ENCODE measurements around the gene TANC1. TPM values are rescaled to one million over a fixed set of nuclear protein-coding genes. Genes with fewer than 3 reads are reported as not detected.

Gene TANC1
- 8.9 TPM for total RNA-seq

DNA sequence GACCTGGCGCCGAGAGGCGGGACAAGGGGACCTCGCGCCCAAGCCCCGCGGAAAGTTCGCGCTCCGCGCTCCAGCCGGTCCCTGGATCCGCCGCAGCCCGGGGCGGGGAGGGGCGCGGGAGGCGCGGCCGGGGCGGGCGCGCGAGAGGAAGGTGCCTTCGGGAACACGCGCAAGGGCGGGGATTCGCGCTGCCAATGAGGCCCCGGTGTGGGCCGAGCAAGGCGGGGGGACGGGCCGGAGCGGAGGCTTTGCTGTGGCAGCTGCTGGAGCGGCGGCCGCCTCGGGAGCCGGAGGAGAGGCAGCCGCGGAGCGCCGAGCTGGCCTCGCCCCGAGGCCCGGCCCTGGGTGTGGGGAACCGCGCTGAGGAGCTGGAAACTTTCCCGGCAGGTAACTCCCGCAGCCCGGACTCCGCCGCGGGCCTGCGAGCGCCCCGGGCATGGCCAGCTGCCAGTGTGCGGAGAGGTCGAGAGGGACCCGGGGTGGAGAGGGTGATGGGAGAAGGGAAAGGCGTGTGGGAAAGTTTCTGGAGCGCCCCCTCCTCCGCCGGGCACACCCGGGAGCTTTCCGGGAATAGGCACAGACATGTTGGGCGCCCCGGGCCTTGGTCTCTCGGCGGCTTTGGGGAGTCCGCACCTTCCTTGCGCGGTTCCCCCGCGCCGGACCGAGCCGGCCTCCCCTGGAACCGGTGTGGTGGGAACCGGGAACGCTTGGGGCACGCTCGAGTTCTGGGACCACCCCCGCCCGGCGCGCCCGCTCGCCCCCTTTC is at the start of gene TANC1:
Gene TANC1 (plus strand): TSS at position 245 of the 766 bp plus-strand sequence. CDS start 97,271 bp downstream, outside the sequence.
- peak; percentile 82 for DNase-seq

DNA sequence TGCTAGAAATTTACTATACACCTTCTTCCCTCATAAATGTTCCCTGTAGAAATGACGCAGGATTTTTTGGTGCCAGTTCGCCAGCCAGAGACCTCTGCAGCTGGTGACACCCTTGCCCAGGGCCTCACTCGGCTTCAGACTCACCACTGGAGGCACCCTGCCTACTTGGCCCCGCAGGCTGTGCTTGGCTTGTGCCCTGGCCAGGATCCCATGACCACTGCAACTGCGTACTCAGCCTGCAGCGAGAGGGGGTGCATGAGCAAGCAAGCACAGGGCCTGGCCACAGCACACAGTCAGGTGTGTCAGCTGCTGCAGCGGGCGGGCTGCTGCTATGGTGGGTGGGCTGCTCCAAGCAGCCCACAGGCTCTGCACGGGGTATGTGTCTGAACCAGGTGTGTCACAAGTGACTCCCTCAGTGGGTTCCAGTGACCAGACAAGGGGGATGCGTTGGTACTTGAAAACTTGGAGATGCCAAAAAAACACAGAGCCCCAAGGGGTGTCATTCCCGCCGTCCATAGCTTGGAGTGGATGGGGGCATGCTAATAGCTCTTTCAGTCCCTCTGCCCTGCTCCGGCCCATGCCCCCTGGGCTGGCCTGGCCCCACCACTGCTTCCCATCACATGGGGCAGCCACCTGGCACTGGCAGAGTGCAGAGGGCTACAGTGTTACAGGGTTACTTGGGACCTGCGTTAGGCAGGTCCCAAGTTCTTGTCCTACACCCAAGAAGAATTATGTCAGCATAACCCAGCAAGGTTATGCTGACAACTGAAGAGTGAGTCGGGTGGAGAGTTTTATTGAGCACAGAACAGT is 46.6 kb upstream of the TANC1 start:
- DNase-seq = no peak

DNA sequence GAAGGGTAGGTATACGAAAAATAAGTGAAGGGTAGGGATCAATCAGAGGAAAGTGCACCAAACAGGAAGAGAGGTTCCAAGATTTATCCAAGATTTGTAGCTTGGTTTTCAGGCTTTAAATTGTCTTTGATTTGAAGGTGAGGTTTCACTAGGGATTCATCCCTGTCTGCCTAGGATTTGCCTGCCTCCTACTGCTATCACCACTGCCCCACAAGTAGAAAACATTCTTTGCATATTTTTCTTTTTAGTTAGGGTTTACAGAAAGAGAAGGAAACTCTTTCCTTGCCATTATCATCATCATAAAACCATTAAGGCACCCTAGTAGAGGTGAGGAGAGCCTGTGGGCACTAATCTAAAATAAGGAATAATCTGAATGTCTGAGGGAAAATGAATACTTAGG is 45.8 kb upstream of the TANC1 start:
- DNase-seq = no peak

DNA sequence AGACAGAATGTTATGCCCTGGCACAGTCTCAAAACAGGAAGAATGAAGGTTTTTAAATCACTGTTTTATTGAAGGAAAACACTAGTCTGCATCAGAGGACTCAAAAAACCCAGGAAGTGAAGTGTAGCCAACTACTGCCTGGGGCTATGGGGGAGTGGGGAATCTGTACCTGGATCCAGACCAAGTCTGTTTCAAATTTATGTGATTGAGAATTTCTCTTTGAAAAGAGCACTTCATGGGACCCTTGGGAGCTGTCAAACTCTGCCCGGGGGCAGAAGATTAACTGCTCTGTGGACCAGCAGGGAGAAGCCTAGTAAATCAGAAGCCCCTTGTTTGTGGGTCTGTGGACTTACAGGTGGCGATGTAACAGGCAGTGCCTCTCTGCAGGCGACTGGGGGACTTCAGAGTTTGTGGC is 45.3 kb upstream of the TANC1 start:
- no peak for DNase-seq

DNA sequence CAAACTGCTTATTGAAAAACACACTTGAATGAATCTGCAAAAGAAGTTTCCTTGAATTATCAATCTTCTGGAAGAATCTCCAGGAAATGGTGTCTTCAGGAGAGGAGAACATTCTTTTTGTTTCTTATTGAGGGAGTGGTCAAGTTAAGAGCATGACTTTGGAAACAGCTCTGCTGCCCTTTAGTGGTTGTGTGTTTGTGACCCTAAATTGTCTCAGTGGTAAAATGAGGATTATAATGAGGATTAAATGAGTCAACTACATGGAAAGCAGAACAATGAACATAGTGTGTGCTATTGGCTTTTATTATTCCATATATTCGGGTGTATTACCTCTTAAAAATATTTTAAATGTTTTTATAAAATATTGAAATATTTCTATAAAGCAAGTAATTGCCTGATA is 44.8 kb upstream of the TANC1 start:
- DNase-seq = no peak

DNA sequence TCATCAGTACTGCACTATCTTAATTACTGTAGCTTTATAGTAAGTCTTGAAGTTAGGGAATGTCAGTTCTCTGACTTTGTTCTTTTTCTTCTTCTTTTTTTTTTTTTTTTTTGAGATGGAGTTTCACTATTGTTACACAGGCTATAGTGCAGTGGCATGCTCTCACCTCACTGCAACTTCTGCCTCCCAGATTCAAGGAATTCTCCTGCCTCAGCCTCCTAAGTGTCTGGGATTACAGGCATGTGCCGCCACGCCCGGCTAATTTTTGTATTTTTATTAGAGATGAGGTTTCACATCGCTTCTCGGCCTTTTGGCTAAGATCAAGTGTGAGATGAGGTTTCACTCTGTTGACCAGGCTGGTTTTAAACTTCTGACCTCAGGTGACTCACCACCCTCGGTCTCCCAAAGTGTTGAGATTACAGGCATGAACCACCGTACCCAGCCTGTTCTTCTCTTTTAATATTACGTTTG is 41.9 kb upstream of the TANC1 start:
- no peak for DNase-seq

DNA sequence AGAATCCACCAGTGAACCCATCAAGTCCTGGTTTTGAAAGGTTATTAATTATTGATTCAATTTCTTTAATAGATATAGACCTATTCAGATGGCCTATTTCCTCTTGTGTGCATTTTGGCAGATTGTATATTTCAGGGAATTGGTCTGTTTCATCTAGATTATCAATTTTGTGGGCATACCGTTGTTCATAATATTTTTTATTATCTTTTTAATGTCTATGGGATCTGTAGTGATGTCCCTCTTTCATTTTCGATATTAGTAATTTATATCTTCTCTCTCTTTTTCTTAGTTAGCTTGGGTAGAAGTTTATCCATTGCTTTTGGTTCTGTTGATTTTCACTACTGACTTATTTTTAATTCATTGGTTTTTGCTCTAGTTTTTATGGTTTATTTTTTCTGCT is 39.9 kb upstream of the TANC1 start:
- DNase-seq = no peak

DNA sequence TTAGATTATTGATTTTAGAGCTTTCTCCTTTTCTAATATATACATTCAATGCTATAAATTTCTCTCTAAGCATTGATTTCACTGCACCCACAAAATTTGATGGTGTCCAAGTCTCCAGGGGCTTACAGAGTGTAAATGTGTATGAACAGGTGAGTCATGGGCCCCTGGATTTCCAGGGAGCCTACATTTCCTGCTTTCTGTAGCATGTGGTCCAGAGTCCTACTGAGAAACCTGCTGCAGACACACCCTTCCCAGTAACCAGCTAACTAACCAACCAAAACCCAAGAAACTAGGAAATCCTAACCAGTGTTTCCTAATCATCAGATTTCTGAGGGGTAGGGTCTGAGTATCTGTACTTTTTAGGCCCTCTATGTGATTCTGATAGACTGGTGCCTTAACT is 39.5 kb upstream of the TANC1 start:
- DNase-seq = no peak

DNA sequence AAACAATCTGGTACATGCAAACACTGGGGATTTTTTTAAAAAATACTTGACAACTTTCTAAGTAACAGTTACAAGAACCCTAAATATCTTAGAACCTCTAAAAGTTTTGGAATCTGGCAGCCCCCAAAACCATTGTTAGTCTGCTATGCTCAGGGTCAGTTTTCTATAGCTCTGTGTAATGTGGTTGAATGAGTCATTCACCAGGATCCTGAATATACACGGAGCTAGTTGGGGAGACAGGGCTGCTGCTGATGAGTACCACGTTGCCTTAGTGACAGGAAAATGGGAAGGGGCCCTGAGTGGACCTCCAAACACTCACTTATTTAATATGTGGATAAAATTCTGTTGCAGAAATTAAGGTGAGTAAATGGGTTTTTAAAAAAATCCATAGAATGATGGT is 36.9 kb upstream of the TANC1 start:
- DNase-seq = no peak

DNA sequence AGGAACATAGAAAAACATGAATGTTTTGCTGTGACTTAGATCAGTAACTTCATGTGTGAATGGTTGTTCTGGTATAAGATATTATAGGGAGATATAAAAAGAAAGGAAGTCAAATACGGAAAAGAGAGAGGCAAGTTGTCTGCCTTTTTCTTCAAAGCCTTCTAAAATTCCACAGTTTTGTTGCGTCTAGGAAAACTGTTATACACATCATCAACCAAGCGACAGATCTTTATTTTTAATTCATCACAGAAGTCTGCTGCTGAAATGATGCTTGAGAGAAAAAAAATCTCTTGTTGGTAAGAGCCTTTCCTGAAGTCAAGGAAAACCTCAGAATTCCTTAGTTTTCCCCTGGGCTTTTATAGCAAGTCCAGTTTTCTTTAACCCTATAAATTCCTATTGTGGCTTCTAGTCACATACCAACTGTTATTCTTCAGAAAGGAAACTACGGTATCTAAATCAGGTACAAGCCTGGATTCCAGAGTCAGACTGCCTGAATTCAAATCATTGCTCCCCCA is 36.3 kb upstream of the TANC1 start:
- DNase-seq = no peak

DNA sequence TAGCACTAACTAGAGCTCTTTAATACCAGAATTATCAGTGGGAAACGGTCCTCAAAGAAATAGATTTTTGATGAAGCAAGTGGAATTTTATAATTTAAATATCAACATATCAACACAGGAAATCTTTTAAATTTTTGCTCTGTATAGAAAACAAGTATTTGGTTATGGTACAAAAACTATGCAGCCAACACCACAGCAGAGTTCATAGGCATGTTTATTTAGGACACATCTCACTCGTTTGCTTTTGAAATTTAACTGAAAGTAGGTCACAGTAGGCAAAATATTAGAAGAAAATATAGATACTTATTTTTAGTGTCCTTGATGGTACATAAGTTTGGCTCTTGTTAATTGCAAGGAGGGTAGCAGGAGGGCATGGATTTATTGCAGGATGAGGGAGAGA is 34.3 kb upstream of the TANC1 start:
- DNase-seq = no peak

DNA sequence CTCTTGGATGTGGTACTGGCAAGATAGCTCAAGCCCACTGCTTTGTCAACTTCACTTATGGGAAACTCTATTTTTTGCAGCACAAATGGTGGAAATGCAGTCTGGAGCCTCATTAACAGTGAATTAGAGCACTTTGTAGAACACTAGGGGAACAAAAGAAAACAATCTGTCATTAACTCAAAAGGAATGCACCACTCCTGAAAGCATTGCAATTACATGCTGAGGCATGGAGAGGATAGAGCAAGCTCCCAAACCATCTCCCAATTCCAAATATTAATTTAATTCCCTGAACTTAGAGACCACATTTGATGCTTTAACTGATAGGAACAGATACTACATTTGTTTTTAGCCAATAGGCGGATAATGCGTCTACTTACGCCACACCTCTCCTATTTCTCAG is 32.8 kb upstream of the TANC1 start:
- DNase-seq = no peak

DNA sequence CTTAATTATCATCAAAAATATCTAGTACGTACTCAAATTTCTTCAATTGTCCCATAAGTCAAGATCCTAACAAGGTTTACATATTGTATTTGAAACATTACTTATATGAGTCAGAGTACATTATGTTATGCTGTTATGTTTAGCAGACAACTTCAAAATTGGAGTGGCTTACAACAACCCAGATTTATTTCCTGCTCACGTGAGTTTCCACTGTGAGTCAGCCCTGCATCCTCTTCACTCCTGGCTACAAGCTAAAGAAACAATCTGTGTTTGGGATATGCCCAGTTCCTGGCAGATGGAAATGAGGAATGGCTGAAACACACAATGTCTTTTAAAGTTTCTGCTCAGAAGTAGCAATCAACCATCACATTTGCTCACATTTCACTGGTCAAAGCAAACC is 31.5 kb upstream of the TANC1 start:
- no peak for DNase-seq

DNA sequence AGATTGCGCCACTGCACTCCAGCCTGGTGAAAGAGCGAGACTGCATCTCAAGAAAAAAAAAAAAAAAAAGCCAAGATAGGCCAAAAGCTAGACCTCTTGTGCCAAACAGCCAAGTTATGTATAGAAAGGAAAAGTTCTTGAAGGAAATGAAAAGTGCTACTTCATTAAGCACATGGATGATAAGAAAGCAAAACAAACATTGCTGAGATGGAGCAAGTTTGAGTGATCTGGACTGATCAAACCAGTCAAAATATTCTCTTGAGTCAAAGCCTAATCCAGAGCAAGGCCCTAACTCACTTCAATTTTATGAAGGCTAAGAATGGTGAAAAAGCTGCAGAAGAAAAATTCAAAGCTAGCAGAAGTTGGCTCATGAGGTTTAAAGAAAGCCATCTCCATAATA is 28.1 kb upstream of the TANC1 start:
- DNase-seq = no peak

DNA sequence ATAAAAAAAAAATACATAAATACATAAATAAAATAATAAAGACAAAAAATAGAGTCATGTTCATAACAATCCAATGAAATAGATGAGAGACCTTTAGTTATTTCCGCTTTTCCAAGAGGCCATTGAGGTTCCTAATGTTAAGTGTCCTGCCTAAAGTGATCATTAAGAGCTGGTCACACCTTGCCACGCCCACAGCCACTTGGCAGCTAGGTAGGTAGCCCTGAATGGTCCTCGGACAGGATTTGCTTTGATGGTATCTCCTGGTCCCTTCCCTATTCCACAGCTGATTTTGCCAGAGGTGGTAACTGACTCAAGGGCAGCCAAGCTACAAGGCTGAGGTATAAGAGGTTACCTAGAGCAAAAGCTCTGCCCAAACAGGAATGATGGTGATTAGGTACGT is 24.5 kb upstream of the TANC1 start:
- no peak for DNase-seq

DNA sequence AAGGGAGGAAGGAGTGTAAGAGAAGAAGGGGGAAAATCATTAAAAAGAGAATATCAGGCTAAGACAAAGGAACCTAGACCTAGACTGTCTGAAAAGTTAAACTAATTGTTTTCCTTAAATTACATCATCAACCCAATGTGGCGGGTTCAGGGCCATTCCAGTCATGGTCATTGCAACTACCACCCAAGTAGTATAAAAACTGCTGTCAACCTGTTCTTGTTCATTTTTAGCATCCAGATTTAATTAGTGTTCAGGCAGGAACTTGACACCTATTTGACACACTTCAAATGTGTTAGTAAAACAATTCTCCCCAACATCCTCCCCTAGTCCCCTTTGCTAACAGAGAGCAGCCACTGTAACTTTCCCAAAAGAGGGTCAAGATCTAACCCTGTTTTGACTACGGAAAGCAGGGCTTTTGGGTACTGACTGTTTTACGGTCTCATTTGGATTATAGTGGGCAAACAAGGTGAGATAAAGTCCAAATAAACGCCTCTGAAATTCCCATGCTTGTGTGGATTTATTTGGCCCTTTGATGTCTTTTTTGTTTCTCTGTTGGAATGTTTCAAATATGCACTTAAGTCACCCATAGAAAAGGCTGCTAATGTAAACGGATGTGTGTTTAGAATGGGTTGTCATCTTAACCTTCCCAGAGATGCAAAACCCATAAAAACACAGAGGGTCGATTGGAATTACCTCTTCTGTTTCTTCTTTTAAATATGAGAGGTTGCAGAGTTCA is 19.3 kb upstream of the TANC1 start:
- DNase-seq = no peak

DNA sequence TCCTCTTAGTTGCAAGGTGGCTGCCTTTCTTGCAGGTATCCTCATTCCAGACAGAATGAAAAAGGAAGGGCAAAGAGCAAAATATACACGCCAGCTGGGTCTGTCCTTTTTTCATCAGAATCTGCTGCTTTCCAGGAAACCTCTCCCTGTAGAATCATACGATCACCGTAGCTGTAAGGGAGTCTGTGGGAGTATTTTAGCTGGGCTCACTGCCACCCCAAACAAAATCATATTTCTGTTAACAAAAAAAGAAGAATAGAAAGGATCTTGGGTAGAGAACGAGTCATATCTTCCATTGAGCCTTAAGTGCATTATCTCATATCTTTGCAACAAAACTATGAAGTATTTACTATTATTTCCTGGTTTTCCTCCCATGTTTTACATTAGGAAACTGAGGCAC is 15.0 kb upstream of the TANC1 start:
- peak; percentile 1 for DNase-seq

DNA sequence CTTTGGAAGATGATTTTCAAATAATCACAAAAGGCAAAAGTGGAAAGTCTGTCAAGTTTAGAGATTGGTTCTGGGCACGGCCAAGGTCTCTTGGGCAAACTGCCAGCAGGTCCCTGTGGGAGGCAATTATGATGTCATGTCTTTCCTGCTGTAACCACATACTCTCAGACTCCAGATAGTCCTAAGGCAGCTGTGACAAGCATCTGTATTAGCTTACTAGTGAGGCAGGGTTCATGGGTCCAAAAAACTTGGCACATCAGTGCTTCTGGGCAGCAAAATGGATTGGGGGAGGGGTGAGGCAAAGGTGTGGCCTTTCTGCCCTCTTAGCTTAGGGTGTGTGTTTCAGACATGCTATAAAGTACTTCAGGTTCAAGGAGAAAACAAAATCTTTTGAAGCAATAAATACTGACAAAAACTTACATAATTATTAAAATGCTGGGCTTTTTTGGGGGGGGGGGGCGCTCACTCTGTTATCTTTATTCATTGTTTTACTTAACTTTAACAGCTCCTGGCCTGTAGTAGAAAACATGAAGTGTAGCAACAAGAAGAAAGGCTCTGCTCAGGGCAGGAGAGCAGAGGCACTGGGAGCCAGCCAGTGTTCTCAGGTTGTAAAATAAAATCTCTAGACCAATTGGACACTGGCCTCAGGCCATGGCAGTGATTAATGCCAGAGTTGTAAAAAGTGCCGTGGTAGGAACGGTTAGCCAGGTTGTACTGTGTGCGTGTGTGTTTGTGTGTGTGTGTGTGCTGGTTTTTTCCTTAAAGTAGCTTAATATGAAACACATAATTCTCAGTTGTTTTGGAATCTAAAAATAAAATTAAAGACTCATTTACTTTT is 14.3 kb upstream of the TANC1 start:
- no peak for DNase-seq

DNA sequence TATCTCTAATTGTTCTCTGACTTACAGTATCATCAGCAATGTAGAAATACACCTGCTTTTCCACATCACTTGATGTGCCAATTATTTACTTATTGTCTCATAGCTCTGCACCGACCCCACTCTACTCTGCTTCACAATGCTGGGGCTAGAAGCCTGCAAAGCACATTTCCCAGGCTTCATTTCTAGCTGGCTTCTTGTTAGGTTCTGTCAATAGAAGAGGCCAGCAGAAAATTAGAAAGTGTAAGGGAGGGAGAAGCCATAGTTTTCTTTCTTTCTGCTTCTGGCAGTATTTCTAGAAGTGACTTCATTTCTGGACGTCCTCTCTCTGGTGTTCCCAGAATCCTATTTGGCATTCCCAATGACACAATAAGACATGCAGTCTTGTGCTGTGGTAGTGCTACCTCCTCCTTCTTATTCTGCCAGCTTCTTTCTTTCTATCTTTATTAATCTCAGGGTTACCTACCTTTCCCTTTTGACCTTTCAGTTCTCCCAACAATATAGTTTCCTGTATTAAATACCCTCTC is 12.5 kb upstream of the TANC1 start:
- DNase-seq = no peak

DNA sequence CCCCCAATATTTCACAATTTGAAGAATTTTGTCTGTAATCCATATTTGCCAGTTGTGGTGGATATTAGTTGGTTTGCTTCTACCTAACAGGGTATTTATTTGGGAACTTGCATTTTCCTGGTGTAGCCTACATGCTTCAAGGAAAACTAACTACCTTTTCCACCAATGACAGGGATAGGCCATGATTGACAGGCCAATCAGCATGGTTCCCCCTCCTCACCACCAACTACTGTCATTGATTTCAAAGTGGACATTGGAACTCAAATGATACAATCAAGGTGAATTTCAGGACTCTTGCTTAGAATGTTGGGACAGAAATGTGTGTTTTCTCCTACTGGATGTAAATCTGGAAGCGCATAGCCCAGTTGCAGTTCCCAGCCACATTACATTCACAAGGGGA is 10.1 kb upstream of the TANC1 start:
- no peak for DNase-seq

DNA sequence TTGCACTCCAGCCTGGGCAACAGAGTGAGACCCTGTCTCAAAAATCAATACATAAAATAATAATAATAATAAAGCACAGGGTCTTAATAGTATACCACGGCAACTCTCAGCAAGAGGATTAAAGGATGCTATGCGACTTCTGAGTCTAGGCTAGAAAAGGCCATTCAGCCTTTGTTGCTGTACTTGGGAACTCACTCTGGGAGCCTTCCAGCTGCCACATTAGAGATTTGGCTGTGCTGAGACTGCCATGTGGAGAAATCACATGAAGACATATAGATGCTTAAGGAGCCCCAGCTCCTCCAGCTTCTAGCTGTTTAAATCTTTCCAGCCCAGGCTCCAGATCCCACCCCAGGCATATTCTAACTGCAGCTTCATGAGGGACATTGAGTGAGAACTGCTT is 8.2 kb upstream of the TANC1 start:
- no peak for DNase-seq

DNA sequence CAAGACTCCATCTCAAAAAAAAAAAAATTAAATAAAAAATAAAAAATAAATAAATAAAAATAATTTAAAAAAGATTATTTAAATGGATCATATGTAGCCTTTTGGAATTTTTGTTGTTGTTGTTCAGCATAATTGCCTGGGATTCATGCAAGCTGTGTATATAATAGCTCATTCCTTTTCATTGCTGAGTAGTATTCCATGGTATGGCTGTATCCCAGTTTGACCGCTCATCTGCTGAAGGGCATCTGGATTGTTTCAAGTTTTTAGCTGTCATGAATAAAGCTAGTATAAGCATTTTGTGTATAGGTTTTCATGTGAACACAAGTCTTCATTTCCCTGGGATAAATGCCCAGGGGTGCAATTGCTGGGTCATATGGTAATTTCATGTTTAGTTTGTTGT is 6.4 kb upstream of the TANC1 start:
- DNase-seq = no peak

Measured in occipital lobe (tissue), 2 donors.